NCI-H82 treated with DMSO at 0.1 percent for 48 hours (cell line): Measurements from ENCODE around the gene TMEM50A.
"Not testable (repeated sequence)": the region's sequence is repeated elsewhere in the genome, so short reads cannot be mapped to it uniquely, and the experiment has no call there.

Experiments
- DNase-seq: peaks from one replicate; lab custom pipeline; 2025; ENCODE audit not compliant: unreplicated experiment; lab: John Stamatoyannopoulos, UW

TMEM50A gene

GRCh38 chr1:25329950-25330349 lies 8.2 kb upstream of the TMEM50A start:
- not testable (repeated sequence) for DNase-seq

- not testable (repeated sequence) for DNase-seq
Measured at GRCh38 chr1:25336922-25337354, 1.2 kb upstream of the TMEM50A start.

- DNase-seq, result not testable (repeated sequence)
Measured at GRCh38 chr1:25337483-25338187, 499 bp upstream of the TMEM50A start.

- DNase-seq, result no peak
Measured at GRCh38 chr1:25338986-25339385, 852 bp downstream of the TMEM50A start.

- DNase-seq, result no peak
Measured at GRCh38 chr1:25341746-25342145, 3.6 kb downstream of the TMEM50A start.

- DNase-seq, result no peak
Measured at GRCh38 chr1:25342846-25343245, 4.7 kb downstream of the TMEM50A start.

- no peak for DNase-seq
Measured at GRCh38 chr1:25343872-25344271, 5.7 kb downstream of the TMEM50A start.

GRCh38 chr1:25347556-25347955 lies 9.4 kb downstream of the TMEM50A start:
- no peak for DNase-seq

GRCh38 chr1:25349606-25350005 lies 11.5 kb downstream of the TMEM50A start:
- no peak for DNase-seq

GRCh38 chr1:25355841-25356395 lies 17.8 kb downstream of the TMEM50A start:
- no peak for DNase-seq

GRCh38 chr1:25356441-25356840 lies 18.3 kb downstream of the TMEM50A start:
- DNase-seq, result no peak

GRCh38 chr1:25356848-25357247 lies 18.7 kb downstream of the TMEM50A start:
- DNase-seq, result no peak

- DNase-seq, result no peak
Measured at GRCh38 chr1:25360596-25361581, 22.8 kb downstream of the TMEM50A start.

- no peak for DNase-seq
Measured at GRCh38 chr1:25361901-25362300, 23.8 kb downstream of the TMEM50A start.

GRCh38 chr1:25362634-25363559 lies 24.8 kb downstream of the TMEM50A start:
- DNase-seq, result not testable (repeated sequence)

- no peak for DNase-seq
Measured at GRCh38 chr1:25369241-25369640, 31.1 kb downstream of the TMEM50A start.

- DNase-seq, result not testable (repeated sequence)
Measured at GRCh38 chr1:25369691-25370271, 31.6 kb downstream of the TMEM50A start.

GRCh38 chr1:25371757-25372156 lies 33.6 kb downstream of the TMEM50A start:
- not testable (repeated sequence) for DNase-seq

GRCh38 chr1:25378367-25378766 lies 40.2 kb downstream of the TMEM50A start:
- not testable (repeated sequence) for DNase-seq

GRCh38 chr1:25382543-25382942 lies 44.4 kb downstream of the TMEM50A start:
- not testable (repeated sequence) for DNase-seq
